ENCODE results near the gene SDC1.

The SDC1 gene

DNA sequence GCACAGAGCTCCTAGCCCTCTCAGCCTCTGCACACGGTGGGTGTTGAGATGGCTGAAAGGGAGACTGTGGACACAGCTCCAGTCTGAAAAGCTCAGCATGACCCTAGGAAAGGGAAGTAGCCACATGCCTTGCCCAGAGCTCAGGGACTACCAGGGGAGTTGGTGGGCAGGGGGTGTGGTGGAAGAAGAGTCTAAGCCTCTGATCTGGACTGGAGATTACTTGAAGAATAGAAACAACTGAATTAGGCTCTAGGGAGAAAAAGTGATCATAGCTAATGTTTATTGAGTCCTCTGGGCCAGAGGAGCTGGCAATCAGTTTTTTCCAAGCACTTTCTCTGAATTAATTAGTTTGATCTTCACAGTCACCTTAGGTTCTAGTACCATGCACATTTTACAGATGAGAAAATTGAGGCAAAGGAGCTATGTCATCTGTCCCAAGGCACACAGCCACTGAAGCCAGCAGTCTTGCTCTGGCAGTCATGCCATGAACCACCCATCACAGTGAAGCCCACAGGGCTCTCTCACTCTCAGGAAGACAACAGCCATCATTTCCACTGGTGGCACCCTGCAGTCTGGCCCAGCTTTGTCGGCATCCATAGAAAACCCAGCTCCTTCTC, 10.3 kb downstream of the SDC1 start:
- DNase-seq (ENCODE audit: low read depth in 2 of 2), result no peak

DNA sequence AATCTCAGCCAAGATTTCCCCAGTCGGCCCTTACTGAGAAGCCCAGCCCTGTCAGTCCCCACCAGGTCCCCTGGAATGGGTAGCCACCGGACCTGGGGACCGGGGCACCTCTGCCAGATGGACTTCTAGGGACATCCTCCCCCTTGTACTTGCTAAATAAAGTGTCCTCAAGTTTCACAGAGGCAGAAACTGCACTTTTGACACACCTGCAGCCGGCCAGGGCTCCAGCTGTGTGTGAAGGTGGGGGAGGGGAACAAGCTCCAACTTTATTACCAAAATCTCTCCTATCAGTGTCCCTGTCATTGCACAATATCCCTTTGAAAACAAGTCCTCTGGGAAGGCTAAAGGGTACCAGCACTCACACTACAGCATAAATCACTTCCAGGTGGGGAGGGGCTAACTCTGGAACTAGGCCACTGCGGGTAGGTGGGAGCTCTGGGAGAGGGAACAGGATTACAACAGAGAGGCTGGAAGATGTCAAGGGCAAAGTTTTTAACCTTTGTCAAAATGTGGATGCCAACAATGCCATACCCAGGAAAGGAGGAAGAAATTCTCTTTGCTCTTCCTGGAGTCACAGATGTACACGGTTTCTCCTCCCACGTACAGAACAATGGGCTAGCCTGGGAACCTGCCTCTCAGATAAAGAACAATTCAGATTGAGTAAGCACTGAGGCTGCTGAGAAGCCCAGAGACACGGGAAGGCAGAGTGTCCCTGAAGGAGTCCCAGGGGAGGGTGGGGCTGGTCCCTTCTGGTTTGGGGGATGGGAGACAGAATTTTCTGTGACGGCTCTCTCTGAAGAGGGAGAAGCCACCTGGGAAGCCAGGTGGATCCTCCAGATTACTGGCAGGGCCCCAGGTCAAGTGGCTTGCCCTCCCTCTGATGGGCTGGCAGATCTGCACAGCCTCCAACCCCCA, 11.0 kb downstream of the SDC1 start:
- DNase-seq (ENCODE audit: low read depth in 2 of 2), result no peak

DNA sequence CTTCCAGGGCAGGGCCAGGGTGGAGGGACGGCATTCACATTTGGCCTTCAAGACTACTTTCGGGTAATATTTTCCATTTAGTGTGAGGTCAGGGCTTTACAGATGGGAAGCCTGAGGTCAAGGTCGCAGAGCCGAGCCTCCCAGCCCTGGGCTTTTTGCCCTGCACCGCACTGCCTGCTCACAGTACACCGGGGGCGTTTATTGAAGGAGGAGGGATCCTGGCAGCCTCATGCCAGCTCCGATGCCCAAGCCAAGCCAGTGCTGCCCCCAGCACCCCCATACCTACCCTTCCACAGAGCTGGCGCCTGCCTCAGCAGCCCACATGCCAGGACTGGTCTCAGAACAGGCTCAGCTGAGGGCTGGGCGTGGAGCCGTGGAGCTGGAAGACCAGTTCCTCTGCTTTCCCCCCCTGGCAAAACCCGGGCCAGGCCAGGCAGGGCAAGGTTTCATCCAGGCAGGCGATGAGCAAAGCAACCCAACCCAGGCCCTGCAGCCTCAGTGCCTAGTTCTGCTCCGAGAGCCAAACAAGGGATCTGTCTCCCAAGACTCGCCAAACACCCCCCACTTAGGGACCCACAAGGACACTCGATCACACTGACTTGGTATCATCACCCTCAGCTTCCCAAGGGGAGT, 11.9 kb downstream of the SDC1 start:
- no peak for DNase-seq (ENCODE audit: low read depth in 2 of 2)

DNA sequence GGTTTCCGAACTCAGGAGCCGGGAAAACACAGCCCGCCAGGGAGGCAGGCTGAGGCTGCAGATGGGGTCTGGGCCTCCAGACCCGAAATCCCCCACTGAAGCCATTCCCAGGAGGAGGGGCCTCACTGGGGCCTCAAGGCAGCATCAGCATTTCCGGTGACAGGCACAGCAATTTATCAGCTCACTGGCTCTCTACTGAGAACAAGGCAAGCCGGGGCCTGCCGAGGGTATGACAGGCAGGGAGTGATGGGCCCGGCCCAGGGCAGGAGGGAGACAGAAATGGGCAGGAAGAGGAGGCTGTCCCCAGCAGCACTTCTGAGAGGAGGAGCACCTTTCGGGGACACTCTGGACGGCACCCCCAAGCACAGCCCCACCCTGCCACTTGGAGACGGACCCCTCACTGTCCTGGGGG, 12.5 kb downstream of the SDC1 start:
- DNase-seq (ENCODE audit: low read depth in 2 of 2), result no peak

DNA sequence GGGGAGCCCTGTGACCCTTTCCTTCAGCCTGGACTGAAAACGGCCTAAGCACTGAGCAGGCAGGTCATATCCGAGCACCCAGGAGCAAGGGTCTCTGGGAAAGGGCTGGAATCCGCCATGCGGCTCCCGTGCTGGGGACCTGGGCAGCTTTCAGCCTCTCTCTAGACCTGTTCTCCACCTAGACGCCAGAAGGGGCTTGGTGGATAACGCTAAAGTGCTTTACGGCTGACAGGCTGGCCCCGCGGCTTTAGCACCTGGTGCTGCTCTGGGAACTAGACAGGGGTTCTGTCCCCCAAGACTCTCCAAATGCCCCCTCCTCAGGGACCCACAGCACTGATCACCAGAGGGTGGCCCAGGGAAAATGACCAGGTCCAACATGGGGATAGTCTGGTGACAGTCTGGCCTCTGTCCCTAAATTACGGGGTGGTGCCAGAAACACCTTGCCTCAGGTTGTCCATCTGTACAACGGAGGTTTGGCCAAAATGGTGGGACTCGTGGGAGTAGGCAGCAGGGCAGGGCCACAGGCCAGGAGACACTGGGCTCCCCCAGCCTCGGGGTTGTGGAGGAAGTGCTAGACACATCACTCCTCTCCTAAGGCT, 13.0 kb downstream of the SDC1 start:
- DNase-seq (ENCODE audit: low read depth in 2 of 2), result no peak

GRCh38 chr2:20211420-20211819, 13.5 kb downstream of the SDC1 start:
- no peak for DNase-seq (ENCODE audit: low read depth in 2 of 2)

DNA sequence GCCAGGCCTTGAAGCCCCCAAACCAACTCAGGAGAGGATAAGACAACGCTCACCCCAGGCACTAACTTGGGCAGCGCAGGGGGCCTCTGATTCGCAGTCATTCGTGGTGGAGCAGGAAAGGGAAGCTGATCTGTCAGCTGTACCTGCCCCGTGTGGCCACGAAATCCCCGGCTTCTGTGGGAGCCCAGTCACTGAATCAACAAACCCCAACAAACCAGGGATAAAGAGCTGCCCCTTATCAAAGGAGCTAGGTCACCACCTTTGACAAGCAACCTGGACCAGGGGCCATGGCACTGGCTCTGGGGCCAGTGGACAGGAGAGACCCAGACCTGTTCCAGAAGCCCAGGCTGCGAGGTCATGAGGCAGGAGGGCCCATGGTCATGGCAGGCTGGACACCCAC, 14.5 kb downstream of the SDC1 start:
- no peak for DNase-seq (ENCODE audit: low read depth in 2 of 2)

- DNase-seq (ENCODE audit: low read depth in 2 of 2), result no peak
These were observed 15.4 kb downstream of the SDC1 start for GRCh38 chr2:20209373-20210109.

GRCh38 chr2:20208476-20208859, 16.5 kb downstream of the SDC1 start:
- DNase-seq (ENCODE audit: low read depth in 2 of 2), result no peak

DNA sequence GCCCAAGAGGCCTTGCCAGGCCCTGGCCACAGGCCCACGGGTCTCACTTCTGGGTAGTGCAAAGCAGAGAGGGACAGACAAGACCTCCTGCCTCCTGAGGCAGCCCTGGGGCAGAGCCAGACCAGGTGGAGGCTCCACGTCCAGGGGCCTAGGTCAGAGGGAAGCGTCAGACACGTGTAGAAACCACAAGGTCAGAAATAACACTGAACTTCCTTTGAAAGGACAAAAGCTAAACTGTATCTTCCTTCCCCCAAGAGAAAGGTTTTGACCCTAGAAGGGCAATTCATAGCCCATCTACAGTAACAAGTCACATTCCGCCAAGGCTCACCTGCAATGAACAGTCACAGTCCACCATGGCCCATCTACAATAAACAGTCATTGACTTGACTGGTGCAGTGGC, 17.9 kb downstream of the SDC1 start:
- no peak for DNase-seq (ENCODE audit: low read depth in 2 of 2)

DNA sequence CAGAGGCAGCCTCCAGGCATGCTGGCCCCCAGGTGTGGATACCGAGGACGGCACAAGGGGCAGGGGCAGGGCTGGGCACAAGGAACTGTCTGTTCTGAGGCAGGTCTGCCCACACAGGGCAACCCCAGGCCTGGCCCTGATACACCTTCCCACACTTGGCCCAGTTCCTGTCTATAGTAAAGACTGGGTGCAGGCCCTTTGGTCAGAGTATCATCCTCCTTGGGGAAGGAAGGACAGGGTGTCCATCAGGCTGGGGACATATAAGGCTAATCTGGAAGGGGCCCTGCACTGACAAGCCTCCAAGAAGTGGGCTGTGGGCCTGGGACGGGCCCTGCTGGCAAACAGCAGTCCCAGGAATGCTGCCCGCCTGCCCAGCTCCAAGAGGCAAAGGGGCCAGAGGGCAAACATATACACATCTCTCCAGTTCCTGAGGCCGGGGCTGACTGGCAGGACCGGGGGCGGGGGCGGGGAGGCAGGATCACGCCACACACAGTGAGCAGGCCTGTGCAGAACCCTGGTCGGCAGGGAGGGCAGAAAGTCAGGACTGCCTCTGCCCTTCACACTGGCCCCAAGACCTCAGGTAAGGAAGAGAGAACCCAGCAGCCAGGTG, 18.9 kb downstream of the SDC1 start:
- no peak for DNase-seq (ENCODE audit: low read depth in 2 of 2)

DNA sequence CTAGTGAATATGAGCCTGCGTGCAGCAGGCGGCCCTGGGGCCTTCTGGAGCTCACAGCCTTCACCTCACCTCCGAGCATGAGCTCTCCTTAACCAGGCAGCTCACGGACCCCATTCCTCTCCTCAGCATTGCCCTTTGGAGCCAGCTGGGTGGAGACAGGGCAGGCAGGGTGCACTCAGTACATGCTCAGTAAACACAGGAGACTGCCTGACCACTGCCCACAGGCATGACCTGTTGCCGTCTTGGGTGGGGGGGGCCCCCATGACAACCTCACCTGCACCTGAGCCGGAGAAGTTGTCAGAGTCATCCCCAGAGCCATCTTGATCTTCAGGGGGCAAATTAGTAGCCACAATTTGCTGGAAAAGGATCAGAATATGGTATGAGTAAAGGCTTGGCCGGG, 19.9 kb downstream of the SDC1 start:
- no peak for DNase-seq (ENCODE audit: low read depth in 2 of 2)

GRCh38 chr2:20203521-20204225, 21.3 kb downstream of the SDC1 start:
- DNase-seq (ENCODE audit: low read depth in 2 of 2), result no peak

- DNase-seq (ENCODE audit: low read depth in 2 of 2), result no peak
These were observed 21.9 kb downstream of the SDC1 start for GRCh38 chr2:20203072-20203471.

- DNase-seq (ENCODE audit: low read depth in 2 of 2), result no peak
These were observed 23.3 kb downstream of the SDC1 start for GRCh38 chr2:20201671-20202070.

DNA sequence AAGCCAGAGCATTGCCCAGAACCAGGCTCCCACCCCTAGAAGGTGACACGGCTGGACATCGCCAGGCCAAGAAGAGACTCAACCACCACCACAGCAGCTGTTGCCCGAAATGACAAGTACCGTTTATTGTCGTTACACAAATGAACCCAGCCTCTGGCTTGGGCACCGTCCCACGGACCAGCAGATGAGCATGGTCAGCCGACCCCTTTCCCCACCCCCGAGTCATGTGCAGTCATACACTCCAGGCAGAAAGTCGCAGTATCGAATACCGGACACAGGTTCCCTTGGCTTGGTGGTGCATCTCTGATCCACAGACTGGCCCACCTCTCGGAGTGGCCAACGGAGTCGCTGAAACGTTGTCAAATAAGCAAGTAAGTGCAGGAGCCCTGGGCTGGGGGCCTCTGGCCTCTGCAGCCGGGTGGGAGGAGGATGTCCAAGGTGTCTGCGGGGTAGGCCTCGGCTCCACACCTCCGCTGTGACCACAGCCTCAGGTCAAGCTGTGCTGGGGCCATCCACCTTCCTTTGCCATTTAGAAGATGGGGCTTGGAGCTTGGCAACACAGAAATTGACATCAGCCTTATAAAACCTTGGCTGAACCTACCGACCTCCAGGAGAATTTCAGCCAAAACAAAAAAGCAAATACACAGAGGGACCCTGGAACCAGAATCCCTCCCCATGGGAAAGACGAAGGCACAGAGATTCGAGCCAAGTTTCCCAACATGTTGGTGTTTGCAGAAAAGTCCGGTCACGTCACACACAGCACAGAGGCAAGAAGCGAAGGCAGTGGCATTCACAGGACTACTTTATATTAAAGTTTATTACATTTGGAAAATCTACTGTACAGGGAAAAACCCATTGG, 24.0 kb downstream of the SDC1 start:
- no peak for DNase-seq (ENCODE audit: low read depth in 2 of 2)

DNA sequence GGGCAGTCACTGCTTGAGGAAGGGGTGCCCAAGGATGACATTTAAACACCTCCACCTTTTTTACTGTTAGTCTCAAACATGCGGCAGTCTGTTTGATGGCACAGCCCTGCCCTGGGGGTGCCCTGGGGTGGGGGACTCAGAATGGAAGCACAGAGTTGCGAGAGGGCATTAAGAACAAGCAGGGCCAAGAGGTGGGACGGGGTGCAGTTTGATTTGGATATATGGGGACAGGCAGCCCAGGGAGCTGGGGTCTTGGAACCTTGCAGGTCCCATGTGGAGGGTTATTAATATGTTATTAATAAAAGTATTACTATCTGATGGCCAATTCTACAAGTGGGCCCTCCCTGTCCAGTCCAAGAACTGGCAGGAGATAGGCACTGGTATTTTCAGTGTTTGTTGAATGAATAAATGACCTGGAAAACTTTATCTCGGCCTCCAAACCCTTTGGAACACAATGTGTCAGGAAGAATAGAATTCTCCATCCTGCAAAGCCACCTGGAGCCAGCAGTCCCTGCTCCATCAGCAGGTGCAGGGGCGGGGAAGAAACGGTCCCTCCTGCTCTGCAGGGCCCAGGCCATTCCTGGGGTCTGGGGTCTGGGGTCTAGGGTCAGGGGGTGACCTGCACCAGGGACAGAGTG, 25.2 kb downstream of the SDC1 start:
- no peak for DNase-seq (ENCODE audit: low read depth in 2 of 2)

GRCh38 chr2:20198796-20199632, 25.9 kb downstream of the SDC1 start:
- DNase-seq (ENCODE audit: low read depth in 2 of 2), result no peak

Measured in stimulated activated CD8-positive, alpha-beta memory T cell treated with anti-CD3 and anti-CD28 coated beads, Interleukin-7, amount 100 ng/mL, for 4 hours (primary cell).